ENCODE data around the gene EZH2.

DNA sequence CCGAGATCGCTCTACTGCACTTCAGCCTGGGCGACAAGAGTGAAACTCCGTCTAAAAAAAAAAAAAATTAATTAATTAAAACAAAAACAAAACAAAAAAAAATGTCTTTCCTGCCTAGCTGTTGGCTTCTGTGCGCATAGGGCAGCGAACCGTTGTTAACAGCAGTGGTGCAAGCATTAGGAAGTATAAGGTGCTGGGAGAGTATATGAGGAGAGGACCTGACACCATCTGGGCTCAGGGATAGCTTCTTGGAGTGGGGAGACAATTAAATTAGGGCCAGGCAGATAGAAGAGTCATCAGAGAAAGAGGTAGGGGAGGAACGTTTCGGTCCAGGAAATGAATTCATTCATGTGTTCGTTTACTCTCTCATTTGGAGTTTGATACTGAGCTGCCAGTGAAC lies 46.2 kb upstream of the EZH2 start:
- TF ChIP-seq, protein P1, sequence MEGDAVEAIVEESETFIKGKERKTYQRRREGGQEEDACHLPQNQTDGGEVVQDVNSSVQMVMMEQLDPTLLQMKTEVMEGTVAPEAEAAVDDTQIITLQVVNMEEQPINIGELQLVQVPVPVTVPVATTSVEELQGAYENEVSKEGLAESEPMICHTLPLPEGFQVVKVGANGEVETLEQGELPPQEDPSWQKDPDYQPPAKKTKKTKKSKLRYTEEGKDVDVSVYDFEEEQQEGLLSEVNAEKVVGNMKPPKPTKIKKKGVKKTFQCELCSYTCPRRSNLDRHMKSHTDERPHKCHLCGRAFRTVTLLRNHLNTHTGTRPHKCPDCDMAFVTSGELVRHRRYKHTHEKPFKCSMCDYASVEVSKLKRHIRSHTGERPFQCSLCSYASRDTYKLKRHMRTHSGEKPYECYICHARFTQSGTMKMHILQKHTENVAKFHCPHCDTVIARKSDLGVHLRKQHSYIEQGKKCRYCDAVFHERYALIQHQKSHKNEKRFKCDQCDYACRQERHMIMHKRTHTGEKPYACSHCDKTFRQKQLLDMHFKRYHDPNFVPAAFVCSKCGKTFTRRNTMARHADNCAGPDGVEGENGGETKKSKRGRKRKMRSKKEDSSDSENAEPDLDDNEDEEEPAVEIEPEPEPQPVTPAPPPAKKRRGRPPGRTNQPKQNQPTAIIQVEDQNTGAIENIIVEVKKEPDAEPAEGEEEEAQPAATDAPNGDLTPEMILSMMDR (IDR thresholded peaks at IDR 0.05 in 4 of 5, conservative IDR thresholded peaks at IDR 0.05 in 1 of 5): no peak
- TF ChIP-seq POLR2A (IDR thresholded peaks at IDR 0.05): no peak
